ENCODE data around the gene BDH1.

DNA sequence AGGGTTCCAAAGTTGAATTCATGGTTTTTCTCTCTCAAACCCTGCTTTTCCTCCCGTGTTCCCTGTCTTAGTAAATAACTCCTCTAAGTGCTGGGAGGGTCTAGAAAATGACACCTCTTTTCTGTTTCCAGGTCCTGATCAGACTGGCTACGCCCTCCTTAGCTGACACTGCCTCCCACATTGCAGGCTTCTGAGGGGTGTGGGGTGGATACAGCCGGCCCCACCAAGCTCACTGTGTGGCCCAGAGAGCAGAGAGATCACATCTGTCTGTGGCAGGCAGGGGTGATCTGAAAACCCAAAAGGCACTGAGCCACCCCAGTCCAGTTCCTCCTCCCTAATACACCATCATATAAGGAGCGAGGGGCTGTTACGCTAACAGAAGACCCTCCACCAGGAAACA, 62.7 kb downstream of the BDH1 start:
- TF ChIP-seq POLR2A (IDR thresholded peaks at IDR 0.05), result no peak
- TF ChIP-seq, protein P1, sequence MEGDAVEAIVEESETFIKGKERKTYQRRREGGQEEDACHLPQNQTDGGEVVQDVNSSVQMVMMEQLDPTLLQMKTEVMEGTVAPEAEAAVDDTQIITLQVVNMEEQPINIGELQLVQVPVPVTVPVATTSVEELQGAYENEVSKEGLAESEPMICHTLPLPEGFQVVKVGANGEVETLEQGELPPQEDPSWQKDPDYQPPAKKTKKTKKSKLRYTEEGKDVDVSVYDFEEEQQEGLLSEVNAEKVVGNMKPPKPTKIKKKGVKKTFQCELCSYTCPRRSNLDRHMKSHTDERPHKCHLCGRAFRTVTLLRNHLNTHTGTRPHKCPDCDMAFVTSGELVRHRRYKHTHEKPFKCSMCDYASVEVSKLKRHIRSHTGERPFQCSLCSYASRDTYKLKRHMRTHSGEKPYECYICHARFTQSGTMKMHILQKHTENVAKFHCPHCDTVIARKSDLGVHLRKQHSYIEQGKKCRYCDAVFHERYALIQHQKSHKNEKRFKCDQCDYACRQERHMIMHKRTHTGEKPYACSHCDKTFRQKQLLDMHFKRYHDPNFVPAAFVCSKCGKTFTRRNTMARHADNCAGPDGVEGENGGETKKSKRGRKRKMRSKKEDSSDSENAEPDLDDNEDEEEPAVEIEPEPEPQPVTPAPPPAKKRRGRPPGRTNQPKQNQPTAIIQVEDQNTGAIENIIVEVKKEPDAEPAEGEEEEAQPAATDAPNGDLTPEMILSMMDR (IDR thresholded peaks at IDR 0.05), result no peak

Data from upper lobe of left lung (tissue), 4 donors.